Sigmoid colon (tissue), 7 donors: ENCODE measurements around the gene GTF2H1. TPM values are rescaled to one million over a fixed set of nuclear protein-coding genes. Genes with fewer than 3 reads are reported as not detected.

Experiments
- DNase-seq: peaks from one replicate; pipeline ENCODE4 v3.0.0-alpha.2; 2019
- H3K27ac ChIP-seq, 4 donors: fragments of 200-600 bp; sonication (generic); one replicate each; pipeline ENCODE4 v1.5.1; 2016 to 2019; ENCODE audit warnings: mild to moderate bottlenecking in 1 of 4
- H3K27me3 ChIP-seq, 3 donors: fragments of 200-600 bp; sonication (generic); one replicate each; pipeline ENCODE4 v1.5.1; 2019; ENCODE audit warnings: mild to moderate bottlenecking in 1 of 3
- H3K36me3 ChIP-seq, 4 donors: fragments of 200-600 bp; sonication (generic); one replicate each; pipeline ENCODE4 v1.5.1; 2016 to 2019
- H3K4me1 ChIP-seq, 4 donors: fragments of 200-600 bp; sonication (generic); one replicate each; pipeline ENCODE4 v1.5.1; 2017 to 2019
- H3K4me3 ChIP-seq, 4 donors: fragments of 200-600 bp; sonication (generic); one replicate each; pipeline ENCODE4 v1.5.1; 2017 to 2019; ENCODE audit warnings: mild to moderate bottlenecking in 2 of 4, moderate library complexity in 1 of 4
- H3K9me3 ChIP-seq, 4 donors: fragments of 200-600 bp in 3 of 4; sonication (generic) in 3 of 4; one replicate each; pipeline versions ENCODE4 v1.5.1 to v1.6.1; 2013 to 2019
- CTCF ChIP-seq, 4 experiments: fragments of 450-650 bp in 3 of 4; fragments of 200-600 bp in 1 of 4; IDR thresholded peaks; one replicate each; pipeline ENCODE4 v1.5.1; 2016 to 2019; ENCODE audit warnings: antibody characterized with exemption in 4 of 4, mild to moderate bottlenecking in 3 of 4, moderate library complexity in 2 of 4
- EP300 ChIP-seq, 4 donors: sonication (generic); formaldehyde crosslinking; IDR thresholded peaks; one replicate each; pipeline ENCODE4 v1.6.1; 2017; ENCODE audit warnings: antibody characterized with exemption in 4 of 4
- POLR2A ChIP-seq, 2 donors: fragments of 450-650 bp; IDR thresholded peaks; one replicate each; pipeline ENCODE4 v1.6.1; 2016; ENCODE audit warnings: antibody characterized with exemption in 2 of 2, mild to moderate bottlenecking in 2 of 2, moderate library complexity in 2 of 2
- POLR2AphosphoS5 ChIP-seq, 4 donors: sonication (generic); formaldehyde crosslinking; IDR thresholded peaks; one replicate each; pipeline ENCODE4 v1.6.1; 2017; ENCODE audit warnings: antibody characterized with exemption in 4 of 4
- WGBS, 2 donors: extraction: QIAGEN DNeasy Blood & Tissue Kit; methylation state at CpG; one replicate each; pipeline ENCODE4 v1.1.7; 2013; 5-methylcytosine and 5-hydroxymethylcytosine counted together
- intact Hi-C: fragments of 100-400 bp; cut with DNase I; formaldehyde crosslinking; loops from one replicate; pipeline ENCODE4 v1.15.1; 2023
- polyA plus RNA-seq, 3 donors: library from polyadenylated mRNA; stranded (reverse); fragments of 200-250 nt; gene quantifications; one replicate each; pipeline ENCODE4 v1.2.3, GENCODE V29; 2013
- total RNA-seq, 4 donors: library from RNA; depleted of rRNA; stranded (reverse); fragments of >200 nt; gene quantifications; one replicate each; pipeline ENCODE4 v1.1.0, GENCODE V29; 2016
- donor health status: healthy with polysubstance abuse.
- donor health status: Bipolar disorder and iron deficiency.
- donor health status: healthy.

GTF2H1 gene
- total and polyA plus RNA-seq, 7 donors, result 22.9 to 61.0 (median 50.2) TPM

- no peak for DNase-seq
- Histone ChIP-seq H3K36me3 (peaks cover 21 to 96% (median 52%) of the 10 kb centered on the region in 4 donors), H3K4me1 (no peaks in the 10 kb centered on the region), H3K4me3 (no peak overlapping the region), H3K27ac (no peak overlapping the region), H3K27me3 (no peaks in the 10 kb centered on the region), H3K9me3 (no peaks in the 10 kb centered on the region)
- intact Hi-C loops, result no loop called here
- TF ChIP-seq EP300 (IDR thresholded peaks at IDR 0.05) (no peak), POLR2AphosphoS5 (IDR thresholded peaks at IDR 0.05) (no peak), POLR2A (IDR thresholded peaks at IDR 0.05) (no peak), CTCF (IDR thresholded peaks at IDR 0.05) (no peak)
- WGBS, 2 donors, result 94 to 95% methylated on average over 5 of the region's 5 CpGs
These were observed 38.8 kb downstream of the GTF2H1 start for GRCh38 chr11:18361154-18361553.

GRCh38 chr11:18364495-18365073 lies 42.2 kb downstream of the GTF2H1 start:
- H3K27ac ChIP-seq, result no peak overlapping the region
- DNase-seq, result no peak
- TF ChIP-seq POLR2AphosphoS5 (IDR thresholded peaks at IDR 0.05), result no peak
- no peak for TF ChIP-seq EP300 (IDR thresholded peaks at IDR 0.05)
- TF ChIP-seq CTCF (IDR thresholded peaks at IDR 0.05), result no peak
- TF ChIP-seq POLR2A (IDR thresholded peaks at IDR 0.05), result no peak
- no peaks in the 10 kb centered on the region for H3K4me1 ChIP-seq
- H3K4me3 ChIP-seq, result no peak overlapping the region
- H3K9me3 ChIP-seq, result no peaks in the 10 kb centered on the region
- no peaks in the 10 kb centered on the region for H3K27me3 ChIP-seq
- H3K36me3 ChIP-seq, result peaks cover 12 to 76% (median 40%) of the 10 kb centered on the region in 4 donors
- intact Hi-C loops, result no loop called here
- 90 to 94% methylated on average over 4 of the region's 4 CpGs for WGBS, 2 donors

GRCh38 chr11:18365741-18366140 lies 43.4 kb downstream of the GTF2H1 start:
- Histone ChIP-seq H3K4me1 (no peaks in the 10 kb centered on the region), H3K27ac (no peak overlapping the region), H3K4me3 (no peak overlapping the region), H3K27me3 (no peaks in the 10 kb centered on the region), H3K9me3 (no peaks in the 10 kb centered on the region), H3K36me3 (peaks cover 12 to 65% (median 35%) of the 10 kb centered on the region in 4 donors)
- intact Hi-C loops, result no loop called here
- TF ChIP-seq EP300 (IDR thresholded peaks at IDR 0.05) (no peak), POLR2AphosphoS5 (IDR thresholded peaks at IDR 0.05) (no peak), CTCF (IDR thresholded peaks at IDR 0.05) (no peak), POLR2A (IDR thresholded peaks at IDR 0.05) (no peak)
- WGBS, 2 donors, result 90 to 94% methylated on average over 4 of the region's 4 CpGs
- no peak for DNase-seq

GRCh38 chr11:18366286-18366685 lies 43.9 kb downstream of the GTF2H1 start:
- peaks cover 8 to 59% (median 29%) of the 10 kb centered on the region in 4 donors for H3K36me3 ChIP-seq
- 66 to 91% methylated on average over 4 of the region's 4 CpGs for WGBS, 2 donors
- no peak overlapping the region for H3K4me3 ChIP-seq
- no peaks in the 10 kb centered on the region for H3K9me3 ChIP-seq
- no peak overlapping the region for H3K27ac ChIP-seq
- TF ChIP-seq POLR2A (IDR thresholded peaks at IDR 0.05) (no peak), POLR2AphosphoS5 (IDR thresholded peaks at IDR 0.05) (no peak), CTCF (IDR thresholded peaks at IDR 0.05) (no peak), EP300 (IDR thresholded peaks at IDR 0.05) (no peak)
- intact Hi-C loops, result no loop called here
- no peaks in the 10 kb centered on the region for H3K4me1 ChIP-seq
- no peak for DNase-seq
- H3K27me3 ChIP-seq, result no peaks in the 10 kb centered on the region

GRCh38 chr11:18367431-18367830 lies 45.1 kb downstream of the GTF2H1 start:
- no peak for DNase-seq
- no peaks in the 10 kb centered on the region for H3K4me1 ChIP-seq
- H3K9me3 ChIP-seq, result no peaks in the 10 kb centered on the region
- 97% methylated on average over 3 of the region's 3 CpGs for WGBS, 2 donors
- intact Hi-C loops, result no loop called here
- no peak overlapping the region for H3K27ac ChIP-seq
- TF ChIP-seq POLR2AphosphoS5 (IDR thresholded peaks at IDR 0.05) (no peak), POLR2A (IDR thresholded peaks at IDR 0.05) (no peak), CTCF (IDR thresholded peaks at IDR 0.05) (no peak), EP300 (IDR thresholded peaks at IDR 0.05) (no peak)
- H3K4me3 ChIP-seq, result no peak overlapping the region
- H3K36me3 ChIP-seq, result peaks cover 0 to 48% (median 22%) of the 10 kb centered on the region in 4 donors
- no peaks in the 10 kb centered on the region for H3K27me3 ChIP-seq
